Effector memory CD4-positive, alpha-beta T cell (primary cell): ENCODE results near the gene PAPPA2.

ENCODE experiments used
- DNase-seq, 3 donors: peaks; one replicate each; pipeline ENCODE4 v3.0.0-alpha.2; 2020
- H3K27ac ChIP-seq: 2 replicates; pipeline ENCODE4 v1.7.0; 2013; ENCODE audit warnings: mild to moderate bottlenecking, low read length, moderate library complexity; ENCODE audit not compliant: insufficient read depth, poor library complexity, severe bottlenecking
- H3K27me3 ChIP-seq: replicated peaks from 2 replicates; pipeline ENCODE4 v1.7.0; 2013; ENCODE audit warnings: mild to moderate bottlenecking, low read length; ENCODE audit not compliant: insufficient read depth, control insufficient read depth, poor library complexity, severe bottlenecking
- H3K36me3 ChIP-seq: 2 replicates; pipeline ENCODE4 v1.7.0; 2013; ENCODE audit warnings: mild to moderate bottlenecking, low read length, moderate library complexity; ENCODE audit not compliant: control insufficient read depth, insufficient read depth
- H3K4me1 ChIP-seq: 2 replicates; pipeline ENCODE4 v1.7.0; 2013; ENCODE audit warnings: low read length, mild to moderate bottlenecking; ENCODE audit not compliant: control insufficient read depth, insufficient read depth, poor library complexity, severe bottlenecking
- H3K4me3 ChIP-seq: 2 replicates; pipeline ENCODE4 v1.7.0; 2013; ENCODE audit warnings: low read length, low read depth, mild to moderate bottlenecking; ENCODE audit not compliant: insufficient read depth, poor library complexity, severe bottlenecking
- H3K9me3 ChIP-seq: 2 replicates; pipeline ENCODE4 v1.7.0; 2013; ENCODE audit warnings: mild to moderate bottlenecking, low read length, moderate library complexity; ENCODE audit not compliant: control insufficient read depth

PAPPA2 gene

GRCh38 chr1:176893625-176894352 lies 430.8 kb downstream of the PAPPA2 start:
- Histone ChIP-seq H3K9me3 (no peaks in the 10 kb centered on the region), H3K4me1 (no peaks in the 10 kb centered on the region), H3K27ac (no peak overlapping the region), H3K4me3 (no peak overlapping the region), H3K27me3 (no peaks in the 10 kb centered on the region), H3K36me3 (no peaks in the 10 kb centered on the region)
- DNase-seq = no peak

- DNase-seq = no peak
- Histone ChIP-seq H3K27ac (no peak overlapping the region), H3K27me3 (no peaks in the 10 kb centered on the region), H3K9me3 (no peaks in the 10 kb centered on the region), H3K4me1 (no peaks in the 10 kb centered on the region), H3K36me3 (no peaks in the 10 kb centered on the region), H3K4me3 (no peak overlapping the region)
Measured at GRCh38 chr1:176894450-176894849, 431.5 kb downstream of the PAPPA2 start.
